Breast epithelium (tissue), 3 donors: ENCODE results near the gene ELOA.

Experiments
- POLR2A ChIP-seq: fragments of 450-650 bp; IDR thresholded peaks from one replicate; pipeline ENCODE4 v1.6.1; 2016; ENCODE audit warnings: antibody characterized with exemption, mild to moderate bottlenecking, moderate library complexity
- TF ChIP-seq, protein P1 (sequence below), 3 donors: fragments of 450-650 bp; IDR thresholded peaks; one replicate each; pipeline ENCODE4 v1.5.1; 2016 to 2017; ENCODE audit warnings: antibody characterized with exemption in 3 of 3, mild to moderate bottlenecking in 3 of 3, moderate library complexity in 3 of 3

GRCh38 chr1:23696335-23696989, 46.8 kb upstream of the ELOA start:
- TF ChIP-seq, protein P1, sequence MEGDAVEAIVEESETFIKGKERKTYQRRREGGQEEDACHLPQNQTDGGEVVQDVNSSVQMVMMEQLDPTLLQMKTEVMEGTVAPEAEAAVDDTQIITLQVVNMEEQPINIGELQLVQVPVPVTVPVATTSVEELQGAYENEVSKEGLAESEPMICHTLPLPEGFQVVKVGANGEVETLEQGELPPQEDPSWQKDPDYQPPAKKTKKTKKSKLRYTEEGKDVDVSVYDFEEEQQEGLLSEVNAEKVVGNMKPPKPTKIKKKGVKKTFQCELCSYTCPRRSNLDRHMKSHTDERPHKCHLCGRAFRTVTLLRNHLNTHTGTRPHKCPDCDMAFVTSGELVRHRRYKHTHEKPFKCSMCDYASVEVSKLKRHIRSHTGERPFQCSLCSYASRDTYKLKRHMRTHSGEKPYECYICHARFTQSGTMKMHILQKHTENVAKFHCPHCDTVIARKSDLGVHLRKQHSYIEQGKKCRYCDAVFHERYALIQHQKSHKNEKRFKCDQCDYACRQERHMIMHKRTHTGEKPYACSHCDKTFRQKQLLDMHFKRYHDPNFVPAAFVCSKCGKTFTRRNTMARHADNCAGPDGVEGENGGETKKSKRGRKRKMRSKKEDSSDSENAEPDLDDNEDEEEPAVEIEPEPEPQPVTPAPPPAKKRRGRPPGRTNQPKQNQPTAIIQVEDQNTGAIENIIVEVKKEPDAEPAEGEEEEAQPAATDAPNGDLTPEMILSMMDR (IDR thresholded peaks at IDR 0.05): no peak
- TF ChIP-seq POLR2A: no peak
